Measurements from ENCODE around the gene CDNF. TPM values are rescaled to one million over a fixed set of nuclear protein-coding genes. Genes with fewer than 3 reads are reported as not detected.

Gene CDNF
- polyA plus RNA-seq, 1 of the 3 experiments (the other 2 are of a cell fraction): 1.2 TPM

GRCh38 chr10:14860791-14861190, 23.0 kb upstream of the CDNF start:
- Histone ChIP-seq H3F3A (replicated peaks; ENCODE audit: insufficient read depth) (no peaks in the 10 kb centered on the region), H4K20me1 (ENCODE audit: insufficient read depth) (no peaks in the 10 kb centered on the region), H3K4me3 (ENCODE audit: low read depth in 2 of 2, low read length in 1 of 2) (no peak overlapping the region), H3K9me3 (no peaks in the 10 kb centered on the region), H3K9me2 (no peaks in the 10 kb centered on the region), H3K27me3 (ENCODE audit: insufficient read depth) (no peaks in the 10 kb centered on the region), H3K4me2 (no peak overlapping the region), H3K36me3 (replicated peaks in 1 of 2; ENCODE audit: control insufficient read depth in 1 of 2, insufficient read depth in 2 of 2, low read length in 1 of 2) (peaks cover 11 to 20% of the 10 kb centered on the region in 2 experiments), H2AFZ (ENCODE audit: low read depth) (no peak overlapping the region), H3K9ac (no peak overlapping the region), H3K79me2 (ENCODE audit: insufficient read depth) (no peaks in the 10 kb centered on the region), H3K27ac (ENCODE audit: low read depth in 2 of 2, low read length in 1 of 2) (no peak overlapping the region), H3K4me1 (ENCODE audit: control insufficient read depth in 1 of 2, insufficient read depth in 2 of 2, low read depth in 1 of 2, low read length in 1 of 2) (no peaks in the 10 kb centered on the region; a peak in 2 of 4 replicates)
- 100% methylated on average over 1 of the region's 1 CpG for WGBS (ENCODE audit: low lambda C conversion rate)
- ChIA-PET POLR2A (no interaction called here), CTCF (interaction anchor here (0.6 to 1.2 kb wide), 2 partner anchors 42 to 324 kb away, joined by 3 read pairs; no protein-coding TSS in a partner anchor)
- no peak for DNase-seq
- TF ChIP-seq SIN3A (IDR thresholded peaks at IDR 0.05; ENCODE audit: borderline replicate concordance, low read depth, low read length): no peak
- no peak for TF ChIP-seq POLR2AphosphoS5 (IDR thresholded peaks at IDR 0.05; ENCODE audit: low read depth, low read length)
- no peak for TF ChIP-seq SMC3 (IDR thresholded peaks at IDR 0.05; ENCODE audit: low read depth, low read length)
- TF ChIP-seq TEAD4 (IDR thresholded peaks at IDR 0.05; ENCODE audit: borderline replicate concordance, insufficient read depth): no peak

GRCh38 chr10:14859775-14860174, 21.9 kb upstream of the CDNF start:
- TF ChIP-seq TAF1 (IDR thresholded peaks at IDR 0.05; ENCODE audit: borderline replicate concordance, low read depth, low read length) (no peak), GABPA (IDR thresholded peaks at IDR 0.05; ENCODE audit: low read depth) (no peak)
- DNase-seq: no peak

GRCh38 chr10:14859043-14859442, 21.2 kb upstream of the CDNF start:
- CTCF ChIA-PET: no interaction called here

More at GRCh38 chr10:14859775-14860174, 21.9 kb upstream of the CDNF start:
- H3K79me2 ChIP-seq (ENCODE audit: insufficient read depth): no peaks in the 10 kb centered on the region
- no peaks in the 10 kb centered on the region for H3K27me3 ChIP-seq (ENCODE audit: insufficient read depth)
- ChIA-PET CTCF (no interaction called here), POLR2A (no interaction called here)
- no peak overlapping the region for H3K4me2 ChIP-seq
- H4K20me1 ChIP-seq (ENCODE audit: insufficient read depth): no peaks in the 10 kb centered on the region
- no peaks in the 10 kb centered on the region for H3F3A ChIP-seq (replicated peaks; ENCODE audit: insufficient read depth)
- peaks cover 14 to 25% of the 10 kb centered on the region in 2 experiments for H3K36me3 ChIP-seq (replicated peaks in 1 of 2; ENCODE audit: control insufficient read depth in 1 of 2, insufficient read depth in 2 of 2, low read length in 1 of 2)
- no peak overlapping the region for H3K4me3 ChIP-seq (ENCODE audit: low read depth in 2 of 2, low read length in 1 of 2)
- H3K27ac ChIP-seq (ENCODE audit: low read depth in 2 of 2, low read length in 1 of 2): no peak overlapping the region
- no peaks in the 10 kb centered on the region for H3K9me3 ChIP-seq
- H3K9ac ChIP-seq: no peak overlapping the region
- H3K9me2 ChIP-seq: no peaks in the 10 kb centered on the region
- H3K4me1 ChIP-seq (ENCODE audit: control insufficient read depth in 1 of 2, insufficient read depth in 2 of 2, low read depth in 1 of 2, low read length in 1 of 2): no peaks in the 10 kb centered on the region; a peak in 2 of 4 replicates
- H2AFZ ChIP-seq (ENCODE audit: low read depth): no peak overlapping the region

More at GRCh38 chr10:14859043-14859442, 21.2 kb upstream of the CDNF start:
- Histone ChIP-seq H4K20me1 (ENCODE audit: insufficient read depth) (no peaks in the 10 kb centered on the region), H3K9ac (no peak overlapping the region), H3K27me3 (ENCODE audit: insufficient read depth) (no peaks in the 10 kb centered on the region), H3K4me1 (ENCODE audit: control insufficient read depth in 1 of 2, insufficient read depth in 2 of 2, low read depth in 1 of 2, low read length in 1 of 2) (no peaks in the 10 kb centered on the region; a peak in 2 of 4 replicates), H3K4me2 (no peak overlapping the region), H2AFZ (ENCODE audit: low read depth) (no peak overlapping the region), H3K79me2 (ENCODE audit: insufficient read depth) (no peaks in the 10 kb centered on the region), H3F3A (replicated peaks; ENCODE audit: insufficient read depth) (no peaks in the 10 kb centered on the region), H3K36me3 (replicated peaks in 1 of 2; ENCODE audit: control insufficient read depth in 1 of 2, insufficient read depth in 2 of 2, low read length in 1 of 2) (peaks cover 19 to 32% of the 10 kb centered on the region in 2 experiments), H3K9me3 (no peaks in the 10 kb centered on the region), H3K4me3 (ENCODE audit: low read depth in 2 of 2, low read length in 1 of 2) (no peak overlapping the region), H3K9me2 (no peaks in the 10 kb centered on the region), H3K27ac (ENCODE audit: low read depth in 2 of 2, low read length in 1 of 2) (no peak overlapping the region)
- POLR2A ChIA-PET: no interaction called here
- WGBS (ENCODE audit: low lambda C conversion rate): 93% methylated on average over 5 of the region's 5 CpGs
- TF ChIP-seq ELF1 (IDR thresholded peaks at IDR 0.05): no peak
- no peak for TF ChIP-seq RAD21 (IDR thresholded peaks at IDR 0.05; ENCODE audit: low read length)
- TF ChIP-seq CTCF (IDR thresholded peaks at IDR 0.05): no peak
- TF ChIP-seq USF2 (IDR thresholded peaks at IDR 0.05; ENCODE audit: borderline replicate concordance, low read depth, low read length): no peak
- TF ChIP-seq RXRA (IDR thresholded peaks at IDR 0.05; ENCODE audit: borderline replicate concordance, low read depth): no peak
- no peak for TF ChIP-seq NFIC (IDR thresholded peaks at IDR 0.05; ENCODE audit: borderline replicate concordance)
- no peak for TF ChIP-seq POLR2AphosphoS5 (IDR thresholded peaks at IDR 0.05; ENCODE audit: low read depth, low read length)
- TF ChIP-seq IRF3 (IDR thresholded peaks at IDR 0.05; ENCODE audit: low read depth, low read length): no peak
- no peak for TF ChIP-seq TCF12 (IDR thresholded peaks at IDR 0.05)
- no peak for TF ChIP-seq NRF1 (IDR thresholded peaks at IDR 0.05; ENCODE audit: low read depth, low read length)
- no peak for TF ChIP-seq PBX3 (IDR thresholded peaks at IDR 0.05)
- DNase-seq: no peak
